ENCODE measurements around the gene HIVEP3. TPM values are rescaled to one million over a fixed set of nuclear protein-coding genes. Genes with fewer than 3 reads are reported as not detected.

HIVEP3 gene
- total RNA-seq, 2 experiments from 2014 or later, result 15.1 to 18.1 TPM

DNA sequence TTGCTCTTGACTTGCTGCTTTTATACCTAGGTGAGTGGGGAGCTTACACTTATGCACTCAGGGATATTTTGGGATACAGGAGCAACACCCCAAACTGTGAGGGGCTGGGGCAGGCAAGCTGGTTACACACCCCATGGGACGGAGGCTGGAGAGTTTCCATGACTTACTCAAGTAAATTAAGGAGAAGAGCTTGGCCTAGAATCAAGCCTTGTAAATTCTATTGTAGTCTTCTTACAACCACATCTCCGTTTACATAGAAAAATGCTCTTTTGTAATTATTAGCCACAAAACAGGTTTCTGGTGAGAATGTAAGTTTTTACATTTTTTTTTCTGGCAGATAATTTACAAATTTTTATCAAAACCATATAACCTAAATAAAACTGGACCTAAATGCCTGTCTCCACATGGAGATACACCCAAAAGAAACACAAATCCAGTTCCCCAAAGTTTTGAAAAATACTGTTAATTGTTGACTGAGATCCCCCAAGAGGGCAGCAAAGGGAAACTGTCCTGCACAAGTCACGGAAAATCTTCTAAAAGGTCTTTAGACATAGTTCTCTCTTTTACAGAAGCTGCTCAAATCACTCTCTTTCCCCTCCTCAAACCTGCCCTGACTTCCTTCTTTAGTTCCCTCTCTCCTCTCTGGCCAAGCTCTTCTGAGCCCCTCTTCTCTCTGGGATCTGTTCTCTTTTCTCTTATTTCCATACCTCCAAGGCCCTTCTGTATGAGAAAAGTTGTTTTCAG is 134.0 kb downstream of the HIVEP3 start:
- Mint-ChIP-seq H3K27me3 (peaks cover 2% of the 10 kb centered on the region), H3K27ac (no peak overlapping the region), H3K36me3 (peaks cover 27% of the 10 kb centered on the region), H3K4me1 (peaks cover 21% of the 10 kb centered on the region), H3K4me3 (no peak overlapping the region), H3K9me3 (ENCODE audit: low read depth) (peaks cover 8% of the 10 kb centered on the region)
- ATAC-seq (no peak), DNase-seq (no peak)
- CTCF ChIA-PET, result no interaction called here

DNA sequence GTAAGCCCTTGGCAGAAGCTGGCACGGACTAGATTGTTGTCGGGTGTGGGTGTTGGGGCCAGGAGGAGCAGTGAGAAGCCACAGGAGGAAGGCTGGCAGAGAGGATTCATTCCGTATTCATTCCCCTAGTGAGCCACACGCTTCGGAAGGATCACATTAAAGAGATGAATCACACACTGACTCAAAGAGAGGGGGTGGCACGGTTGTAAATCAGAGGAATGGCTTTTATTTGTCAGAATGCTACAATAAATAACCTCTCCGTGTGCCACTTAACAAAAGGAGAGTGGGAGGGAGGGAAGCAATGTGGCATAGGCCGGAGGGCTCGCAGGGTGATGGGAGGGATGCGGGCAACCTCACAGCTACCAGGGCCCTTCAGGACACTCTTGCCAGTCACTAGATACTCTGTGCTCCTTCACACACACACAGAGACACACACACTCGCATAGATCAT is 135.5 kb downstream of the HIVEP3 start:
- CTCF ChIA-PET, result interaction anchor here (3.5 kb wide), 1 partner anchor 28 kb away, joined by 11 read pairs; no protein-coding TSS in a partner anchor
- Mint-ChIP-seq H3K36me3 (peaks cover 26% of the 10 kb centered on the region), H3K4me1 (peaks cover 16% of the 10 kb centered on the region), H3K27ac (no peak overlapping the region), H3K4me3 (no peak overlapping the region), H3K9me3 (ENCODE audit: low read depth) (peaks cover 8% of the 10 kb centered on the region), H3K27me3 (peaks cover 2% of the 10 kb centered on the region)
- DNase-seq (no peak), ATAC-seq (no peak)

DNA sequence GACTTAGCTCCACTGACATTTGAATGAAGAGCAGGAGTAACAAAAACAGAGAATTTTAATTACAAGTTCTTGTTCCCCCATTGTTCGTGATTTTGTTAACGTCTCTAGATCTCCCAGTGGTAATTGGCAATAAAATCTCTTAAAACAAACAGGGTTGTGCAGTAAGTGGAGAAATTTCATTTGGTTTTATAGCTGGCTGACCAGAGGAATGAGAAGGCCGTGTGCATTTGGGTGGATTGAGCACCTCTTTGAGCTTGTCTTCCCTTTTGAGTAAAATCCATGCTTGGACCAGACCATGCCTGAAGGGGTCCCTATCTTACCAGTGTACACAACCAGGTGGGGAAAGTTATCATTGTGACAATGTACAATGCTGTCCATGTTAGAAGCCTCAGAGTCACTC is 137.8 kb downstream of the HIVEP3 start:
- H3K4me1 Mint-ChIP-seq, result peaks cover 16% of the 10 kb centered on the region
- H3K9me3 Mint-ChIP-seq (ENCODE audit: low read depth), result peaks cover 8% of the 10 kb centered on the region
- peaks cover 23% of the 10 kb centered on the region for H3K36me3 Mint-ChIP-seq
- H3K27ac Mint-ChIP-seq, result no peak overlapping the region
- CTCF ChIA-PET, result interaction anchor here (0.8 to 3.5 kb wide), 6 partner anchors 11 to 434 kb away, joined by 3 to 11 read pairs (median 3); no protein-coding TSS in a partner anchor
- no peak overlapping the region for H3K4me3 Mint-ChIP-seq
- ATAC-seq (no peak), DNase-seq (no peak)
- peaks cover 2% of the 10 kb centered on the region for H3K27me3 Mint-ChIP-seq

DNA sequence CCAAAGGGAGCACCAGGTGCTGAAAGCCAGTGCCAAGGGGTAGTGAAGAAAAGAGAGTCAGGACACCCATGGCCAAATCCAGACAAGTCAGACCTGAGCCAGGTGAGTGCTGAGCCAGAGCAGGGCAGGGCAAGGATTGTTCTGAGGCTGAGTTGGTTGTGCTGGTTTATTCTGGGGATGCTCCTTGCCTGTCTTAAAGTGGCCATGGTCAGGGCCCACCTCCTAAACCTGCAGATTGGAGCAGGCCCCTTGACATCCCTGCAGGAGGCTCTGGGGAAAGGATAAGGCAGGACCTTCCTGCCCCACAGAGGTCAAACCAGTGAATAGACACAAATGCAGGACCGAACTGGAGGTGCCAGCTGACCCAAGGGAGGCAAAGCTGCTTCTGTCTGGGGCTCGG is 138.4 kb downstream of the HIVEP3 start:
- ATAC-seq (no peak), DNase-seq (no peak)
- CTCF ChIA-PET, result interaction anchor here (0.8 to 3.5 kb wide), 5 partner anchors 12 to 435 kb away, joined by 3 to 11 read pairs (median 3); no protein-coding TSS in a partner anchor
- H3K27ac Mint-ChIP-seq, result no peak overlapping the region
- peaks cover 23% of the 10 kb centered on the region for H3K36me3 Mint-ChIP-seq
- peaks cover 8% of the 10 kb centered on the region for H3K9me3 Mint-ChIP-seq (ENCODE audit: low read depth)
- peaks cover 16% of the 10 kb centered on the region for H3K4me1 Mint-ChIP-seq
- peaks cover 2% of the 10 kb centered on the region for H3K27me3 Mint-ChIP-seq
- no peak overlapping the region for H3K4me3 Mint-ChIP-seq

DNA sequence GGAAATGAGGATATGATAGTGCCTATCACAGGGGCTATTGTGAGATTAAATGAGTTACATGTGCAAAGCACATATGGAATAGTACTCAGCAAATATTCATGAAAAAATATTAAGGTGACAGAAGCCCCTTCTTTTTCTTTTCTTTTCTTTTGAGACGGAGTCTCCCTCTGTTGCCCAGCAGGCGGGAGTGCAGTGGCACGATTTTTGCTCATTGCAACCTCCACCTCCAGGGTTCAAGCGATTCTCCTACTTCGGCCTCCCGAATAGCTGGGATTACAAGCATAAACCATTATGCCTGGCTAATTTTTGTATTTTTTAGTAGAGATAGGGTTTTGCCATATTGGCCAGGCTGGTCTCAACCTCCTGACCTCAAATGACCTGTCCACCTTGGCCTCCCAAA is 139.4 kb downstream of the HIVEP3 start:
- Mint-ChIP-seq H3K4me1 (peaks cover 15% of the 10 kb centered on the region), H3K27ac (no peak overlapping the region), H3K27me3 (peaks cover 2% of the 10 kb centered on the region), H3K36me3 (peaks cover 16% of the 10 kb centered on the region), H3K4me3 (no peak overlapping the region), H3K9me3 (ENCODE audit: low read depth) (peaks cover 7% of the 10 kb centered on the region)
- ATAC-seq, result no peak
- CTCF ChIA-PET, result interaction anchor here (1.2 kb wide), 1 partner anchor 10 kb away, joined by 3 read pairs; no protein-coding TSS in a partner anchor
- DNase-seq, result no peak

DNA sequence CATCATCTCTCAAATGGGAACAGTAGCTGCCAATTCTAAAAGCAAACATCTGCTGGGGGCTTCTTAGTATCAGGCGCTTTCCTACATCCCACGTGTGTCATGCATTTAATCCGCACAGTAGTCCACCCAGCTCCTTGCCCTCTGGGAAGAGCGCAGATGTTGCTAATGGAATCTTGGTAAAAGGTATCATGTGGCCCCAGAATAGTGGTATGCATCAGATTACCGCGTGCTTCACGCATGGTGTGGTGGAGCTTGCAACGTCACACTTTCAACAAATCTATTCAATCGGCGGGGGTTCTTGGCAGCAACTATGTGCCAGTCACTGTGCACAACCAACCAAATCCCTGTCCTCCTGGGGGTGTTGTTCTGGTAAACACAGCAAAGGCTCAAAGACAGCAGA is 141.0 kb downstream of the HIVEP3 start:
- CTCF ChIA-PET, result no interaction called here
- Mint-ChIP-seq H3K4me3 (no peak overlapping the region), H3K27ac (no peak overlapping the region), H3K36me3 (peaks cover 4% of the 10 kb centered on the region), H3K9me3 (ENCODE audit: low read depth) (no peaks in the 10 kb centered on the region), H3K27me3 (no peaks in the 10 kb centered on the region), H3K4me1 (peaks cover 1% of the 10 kb centered on the region)
- ATAC-seq (no peak), DNase-seq (no peak)

DNA sequence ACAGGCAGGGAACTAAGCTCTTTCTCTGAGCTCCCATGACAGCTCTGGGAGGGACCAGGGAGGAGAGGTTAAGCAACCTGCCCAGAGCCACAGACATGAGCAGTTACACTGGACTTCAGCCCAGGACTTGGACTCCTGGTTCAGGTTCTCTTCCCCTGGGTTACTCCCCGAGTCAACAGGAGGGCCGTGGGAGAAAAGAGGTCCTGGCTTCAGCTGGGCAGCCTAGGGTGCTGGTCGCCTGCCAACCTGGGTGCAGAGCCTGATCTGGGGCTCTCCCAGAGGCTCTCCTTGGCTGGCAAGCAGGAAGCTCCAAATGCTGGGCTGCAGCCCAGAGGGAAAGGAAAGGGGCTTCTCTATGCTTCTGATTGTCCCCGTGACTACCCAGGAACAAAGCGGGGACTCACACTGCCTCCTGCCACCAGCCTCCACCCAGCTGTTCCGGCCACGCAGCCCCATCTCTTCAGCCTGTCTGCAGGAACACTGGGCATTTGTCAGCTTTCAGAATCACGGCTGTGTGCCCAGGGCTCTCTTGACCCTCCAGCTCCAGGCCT is 141.8 kb downstream of the HIVEP3 start:
- H3K36me3 Mint-ChIP-seq, result peaks cover under 1% of the 10 kb centered on the region
- H3K27me3 Mint-ChIP-seq, result no peaks in the 10 kb centered on the region
- CTCF ChIA-PET, result no interaction called here
- H3K4me1 Mint-ChIP-seq, result no peaks in the 10 kb centered on the region
- no peaks in the 10 kb centered on the region for H3K9me3 Mint-ChIP-seq (ENCODE audit: low read depth)
- no peak for ATAC-seq
- no peak for DNase-seq
- H3K27ac Mint-ChIP-seq, result no peak overlapping the region
- H3K4me3 Mint-ChIP-seq, result no peak overlapping the region

DNA sequence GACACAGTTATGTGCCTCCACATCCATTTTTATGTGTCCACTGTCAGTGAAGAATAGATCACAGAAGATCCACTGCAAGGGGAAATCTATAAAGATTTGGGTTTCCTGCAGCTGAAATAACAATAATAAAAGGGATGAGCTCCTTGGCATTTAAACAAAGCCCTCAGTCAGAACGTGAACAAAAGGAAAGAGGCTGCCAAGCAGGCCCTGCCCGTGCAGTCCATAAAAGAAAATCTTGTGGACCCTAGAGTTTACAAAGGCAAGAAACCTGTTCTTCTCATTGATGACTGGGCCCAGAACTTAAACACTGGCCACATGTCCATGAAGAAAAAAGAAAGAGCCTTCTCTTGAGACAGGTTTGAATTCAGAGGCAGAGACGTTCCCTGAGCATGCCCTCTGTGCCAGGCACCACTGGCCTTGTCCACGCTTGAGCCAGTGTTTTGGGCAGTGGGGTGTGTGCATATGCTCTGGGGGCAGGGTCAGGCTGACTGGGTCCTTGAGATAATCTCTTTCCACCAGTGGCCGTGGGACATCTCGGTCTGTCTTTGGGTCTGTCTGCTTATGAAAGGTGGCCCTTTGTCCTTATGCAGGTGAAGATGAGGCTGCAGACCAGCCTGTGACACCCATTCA is 142.7 kb downstream of the HIVEP3 start:
- CTCF ChIA-PET, result interaction anchor here (1.0 kb wide), 1 partner anchor 13 kb away, joined by 3 read pairs; no protein-coding TSS in a partner anchor

DNA sequence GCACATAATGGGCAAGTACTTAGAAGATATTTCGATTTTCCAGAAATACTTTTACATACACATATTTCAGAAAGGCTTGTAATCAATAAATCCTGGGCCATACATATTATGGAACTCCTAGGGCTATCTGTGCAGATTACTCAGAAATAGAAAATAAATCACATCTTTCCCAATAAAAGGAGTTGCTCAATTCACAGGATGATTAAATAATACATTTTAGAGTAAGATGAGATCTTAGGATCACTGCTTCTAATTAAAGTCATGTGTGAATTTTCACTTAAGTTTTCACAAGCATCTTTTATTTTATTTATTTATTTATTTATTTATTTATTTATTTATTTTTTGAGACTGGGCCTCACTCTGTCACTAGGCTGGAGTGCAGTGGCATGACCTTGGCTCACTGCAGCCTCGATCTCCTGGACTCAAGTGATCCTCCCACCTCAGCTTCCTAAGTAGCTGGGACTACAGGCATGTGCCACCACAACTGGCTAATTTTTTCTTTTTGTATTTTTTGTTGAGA is 144.2 kb downstream of the HIVEP3 start:
- H3K4me3 Mint-ChIP-seq, result no peak overlapping the region
- no peak overlapping the region for H3K27ac Mint-ChIP-seq
- ATAC-seq, result no peak
- no peaks in the 10 kb centered on the region for H3K9me3 Mint-ChIP-seq (ENCODE audit: low read depth)
- DNase-seq, result no peak
- no peaks in the 10 kb centered on the region for H3K27me3 Mint-ChIP-seq
- no peaks in the 10 kb centered on the region for H3K4me1 Mint-ChIP-seq
- CTCF ChIA-PET, result no interaction called here
- H3K36me3 Mint-ChIP-seq, result no peaks in the 10 kb centered on the region

More for the DNA sequence above, 142.7 kb downstream of the HIVEP3 start:
- Mint-ChIP-seq H3K36me3 (no peaks in the 10 kb centered on the region), H3K27me3 (no peaks in the 10 kb centered on the region), H3K27ac (no peak overlapping the region), H3K4me3 (no peak overlapping the region), H3K4me1 (no peaks in the 10 kb centered on the region), H3K9me3 (ENCODE audit: low read depth) (no peaks in the 10 kb centered on the region)
- ATAC-seq (no peak), DNase-seq (no peak)

DNA sequence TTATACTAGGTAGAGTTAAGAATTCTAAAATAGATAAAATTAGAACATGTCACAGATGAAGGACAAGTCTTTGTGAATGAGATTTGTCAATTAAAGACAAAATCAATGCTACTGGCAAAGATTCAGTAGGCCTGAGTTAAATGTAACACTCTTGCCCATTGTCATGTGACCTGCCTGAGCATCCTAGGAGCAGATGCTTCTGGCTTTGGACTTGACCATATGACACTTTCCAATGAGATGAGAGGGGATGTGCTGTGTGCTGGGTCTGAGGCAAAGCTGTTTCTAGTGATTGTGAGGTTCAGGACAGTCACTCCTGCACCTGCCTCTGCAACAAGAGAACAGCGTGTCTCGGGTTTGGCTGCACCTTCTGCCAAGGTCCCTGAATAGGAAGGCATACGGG is 144.9 kb downstream of the HIVEP3 start:
- H3K4me3 Mint-ChIP-seq, result no peak overlapping the region
- DNase-seq (no peak), ATAC-seq (no peak)
- no peaks in the 10 kb centered on the region for H3K4me1 Mint-ChIP-seq
- no peaks in the 10 kb centered on the region for H3K9me3 Mint-ChIP-seq (ENCODE audit: low read depth)
- CTCF ChIA-PET, result no interaction called here
- H3K36me3 Mint-ChIP-seq, result no peaks in the 10 kb centered on the region
- no peaks in the 10 kb centered on the region for H3K27me3 Mint-ChIP-seq
- no peak overlapping the region for H3K27ac Mint-ChIP-seq

DNA sequence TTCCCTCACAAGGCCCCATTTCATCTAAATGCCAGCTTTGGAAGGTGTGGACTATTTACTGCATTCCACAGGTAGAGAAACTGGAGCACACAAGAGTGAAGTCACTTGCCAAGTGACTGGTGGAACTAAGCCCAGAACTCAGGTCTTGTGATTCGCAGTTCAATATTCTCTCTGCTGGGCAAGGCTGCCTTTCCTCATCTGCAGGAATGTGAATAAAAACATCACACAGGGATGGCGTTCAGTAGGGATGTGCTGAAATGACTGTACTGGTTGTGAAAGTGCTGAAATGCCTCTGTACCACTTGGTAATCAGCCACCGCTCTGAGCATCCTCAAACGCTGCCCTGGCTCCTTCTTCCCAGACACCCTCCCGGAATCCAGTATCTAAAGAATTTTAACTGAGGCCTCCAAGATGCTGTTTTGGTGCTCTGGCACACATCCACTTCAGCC is 145.6 kb downstream of the HIVEP3 start:
- Mint-ChIP-seq H3K36me3 (no peaks in the 10 kb centered on the region), H3K4me1 (no peaks in the 10 kb centered on the region), H3K9me3 (ENCODE audit: low read depth) (no peaks in the 10 kb centered on the region), H3K27ac (no peak overlapping the region), H3K4me3 (no peak overlapping the region), H3K27me3 (no peaks in the 10 kb centered on the region)
- CTCF ChIA-PET, result no interaction called here
- DNase-seq (no peak), ATAC-seq (no peak)

DNA sequence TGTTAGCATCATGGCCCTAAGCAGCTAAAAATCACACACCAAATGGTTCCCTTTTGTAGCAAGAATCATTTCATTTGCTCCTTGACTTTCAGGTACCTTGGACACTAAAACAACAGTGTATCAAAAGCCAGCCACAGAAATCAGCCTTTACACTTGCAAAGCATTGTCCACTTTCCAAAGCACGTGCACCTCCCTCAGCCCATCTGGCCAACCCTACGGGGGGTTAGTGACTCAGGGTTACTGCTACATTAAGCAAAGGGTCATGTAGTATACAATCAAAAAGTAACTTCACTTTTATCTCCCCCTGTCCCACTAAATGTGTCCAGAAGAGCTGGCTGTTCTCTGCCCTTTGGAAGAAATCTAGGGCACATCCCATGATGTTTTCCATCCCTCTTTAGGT is 149.7 kb downstream of the HIVEP3 start:
- no peak overlapping the region for H3K27ac Mint-ChIP-seq
- no peaks in the 10 kb centered on the region for H3K4me1 Mint-ChIP-seq
- H3K4me3 Mint-ChIP-seq, result no peak overlapping the region
- no peaks in the 10 kb centered on the region for H3K27me3 Mint-ChIP-seq
- no peaks in the 10 kb centered on the region for H3K36me3 Mint-ChIP-seq
- ATAC-seq (no peak), DNase-seq (no peak)
- CTCF ChIA-PET, result interaction anchor here (2.4 kb wide), 1 partner anchor 405 kb away, joined by 5 read pairs; no protein-coding TSS in a partner anchor
- no peaks in the 10 kb centered on the region for H3K9me3 Mint-ChIP-seq (ENCODE audit: low read depth)

DNA sequence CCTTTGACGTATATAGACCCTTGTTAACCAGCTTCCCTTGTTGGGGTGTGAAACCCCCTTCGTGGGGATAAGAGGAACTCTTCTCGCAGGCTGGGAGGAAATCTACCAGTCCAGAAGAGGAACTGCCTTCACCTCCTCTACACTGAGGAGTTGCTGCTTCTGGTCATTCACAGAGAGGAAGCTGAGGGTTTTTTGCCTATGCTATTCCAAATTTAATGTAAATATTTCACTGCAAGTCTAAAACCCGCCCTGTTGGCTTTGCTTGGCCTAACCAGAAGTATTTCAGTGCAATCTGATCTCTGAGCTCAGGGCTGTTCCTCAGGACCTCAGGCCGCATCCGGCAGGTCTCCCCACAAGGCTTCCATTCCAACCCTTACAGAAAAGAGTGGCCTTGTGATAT is 150.1 kb downstream of the HIVEP3 start:
- CTCF ChIA-PET, result interaction anchor here (2.4 kb wide), 1 partner anchor 405 kb away, joined by 5 read pairs; no protein-coding TSS in a partner anchor
- no peak for ATAC-seq
- Mint-ChIP-seq H3K9me3 (ENCODE audit: low read depth) (no peaks in the 10 kb centered on the region), H3K27me3 (no peaks in the 10 kb centered on the region), H3K36me3 (no peaks in the 10 kb centered on the region), H3K4me1 (no peaks in the 10 kb centered on the region), H3K4me3 (no peak overlapping the region), H3K27ac (no peak overlapping the region)
- no peak for DNase-seq

Measured in activated CD8-positive, alpha-beta memory T cell treated with anti-CD3 and anti-CD28 coated beads, Interleukin-2, amount 10 ng/mL, durations not matched to agents 7 days and 5 days (primary cell).